ENCODE results near the gene SLX9.

Gene SLX9

GRCh38 chr21:44989537-44989886 is 49.7 kb downstream of the SLX9 start:
- Histone ChIP-seq H2AFZ (ENCODE audit: low read length) (no peak overlapping the region), H3K9me2 (ENCODE audit: low read depth, low read length) (no peaks in the 10 kb centered on the region), H3K4me2 (ENCODE audit: low read length) (no peak overlapping the region), H3K79me2 (ENCODE audit: insufficient read depth, low read length) (no peaks in the 10 kb centered on the region), H3K4me1 (ENCODE audit: insufficient read depth, low read length, severe bottlenecking) (no peaks in the 10 kb centered on the region), H3K27me3 (ENCODE audit: insufficient read depth, low read length) (no peaks in the 10 kb centered on the region; the same call in 1 of the 2 replicates), H3K27ac (ENCODE audit: low read depth, low read length, poor library complexity, severe bottlenecking) (no peak overlapping the region), H3K9ac (ENCODE audit: low read length) (no peak overlapping the region), H3K4me3 (ENCODE audit: low read depth, low read length, poor library complexity, severe bottlenecking) (no peak overlapping the region), H4K20me1 (ENCODE audit: insufficient read depth, low read length) (no peaks in the 10 kb centered on the region), H3F3A (ENCODE audit: insufficient read depth, low read length) (no peaks in the 10 kb centered on the region), H3K9me3 (ENCODE audit: low read length) (no peaks in the 10 kb centered on the region), H3K36me3 (ENCODE audit: insufficient read depth, low read length) (no peaks in the 10 kb centered on the region)
- TF ChIP-seq EZH2 (IDR thresholded peaks at IDR 0.05; ENCODE audit: borderline replicate concordance, low read length) = no peak
- TF ChIP-seq CTCF (IDR thresholded peaks at IDR 0.05; ENCODE audit: low read length) = no peak

- Histone ChIP-seq H3K9ac (ENCODE audit: low read length) (no peak overlapping the region), H3F3A (ENCODE audit: insufficient read depth, low read length) (no peaks in the 10 kb centered on the region), H4K20me1 (ENCODE audit: insufficient read depth, low read length) (no peaks in the 10 kb centered on the region), H3K4me1 (ENCODE audit: insufficient read depth, low read length, severe bottlenecking) (no peaks in the 10 kb centered on the region), H3K79me2 (ENCODE audit: insufficient read depth, low read length) (no peaks in the 10 kb centered on the region), H2AFZ (ENCODE audit: low read length) (no peak overlapping the region), H3K4me3 (ENCODE audit: low read depth, low read length, poor library complexity, severe bottlenecking) (no peak overlapping the region), H3K9me3 (ENCODE audit: low read length) (no peaks in the 10 kb centered on the region), H3K4me2 (ENCODE audit: low read length) (no peak overlapping the region), H3K36me3 (ENCODE audit: insufficient read depth, low read length) (no peaks in the 10 kb centered on the region), H3K27ac (ENCODE audit: low read depth, low read length, poor library complexity, severe bottlenecking) (no peak overlapping the region), H3K9me2 (ENCODE audit: low read depth, low read length) (no peaks in the 10 kb centered on the region), H3K27me3 (ENCODE audit: insufficient read depth, low read length) (no peaks in the 10 kb centered on the region; the same call in 1 of the 2 replicates)
- no peak for TF ChIP-seq CTCF (IDR thresholded peaks at IDR 0.05; ENCODE audit: low read length)
- TF ChIP-seq EZH2 (IDR thresholded peaks at IDR 0.05; ENCODE audit: borderline replicate concordance, low read length) = no peak
These were observed 50.3 kb downstream of the SLX9 start for GRCh38 chr21:44989943-44990780.

- Histone ChIP-seq H3K9me3 (ENCODE audit: low read length) (no peaks in the 10 kb centered on the region), H3K4me2 (ENCODE audit: low read length) (no peak overlapping the region), H3K4me1 (ENCODE audit: insufficient read depth, low read length, severe bottlenecking) (no peaks in the 10 kb centered on the region), H3K9me2 (ENCODE audit: low read depth, low read length) (no peaks in the 10 kb centered on the region), H3K79me2 (ENCODE audit: insufficient read depth, low read length) (no peaks in the 10 kb centered on the region), H4K20me1 (ENCODE audit: insufficient read depth, low read length) (no peaks in the 10 kb centered on the region), H3K27ac (ENCODE audit: low read depth, low read length, poor library complexity, severe bottlenecking) (no peak overlapping the region), H3F3A (ENCODE audit: insufficient read depth, low read length) (no peaks in the 10 kb centered on the region), H3K9ac (ENCODE audit: low read length) (no peak overlapping the region), H3K4me3 (ENCODE audit: low read depth, low read length, poor library complexity, severe bottlenecking) (no peak overlapping the region), H3K36me3 (ENCODE audit: insufficient read depth, low read length) (no peaks in the 10 kb centered on the region), H3K27me3 (ENCODE audit: insufficient read depth, low read length) (no peaks in the 10 kb centered on the region; the same call in 1 of the 2 replicates), H2AFZ (ENCODE audit: low read length) (no peak overlapping the region)
- TF ChIP-seq CTCF (IDR thresholded peaks at IDR 0.05; ENCODE audit: low read length) (no peak), EZH2 (IDR thresholded peaks at IDR 0.05; ENCODE audit: borderline replicate concordance, low read length) (no peak)
These were observed 51.1 kb downstream of the SLX9 start for GRCh38 chr21:44990921-44991320.
